ENCODE data around the gene NGRN.

Gene NGRN

DNA sequence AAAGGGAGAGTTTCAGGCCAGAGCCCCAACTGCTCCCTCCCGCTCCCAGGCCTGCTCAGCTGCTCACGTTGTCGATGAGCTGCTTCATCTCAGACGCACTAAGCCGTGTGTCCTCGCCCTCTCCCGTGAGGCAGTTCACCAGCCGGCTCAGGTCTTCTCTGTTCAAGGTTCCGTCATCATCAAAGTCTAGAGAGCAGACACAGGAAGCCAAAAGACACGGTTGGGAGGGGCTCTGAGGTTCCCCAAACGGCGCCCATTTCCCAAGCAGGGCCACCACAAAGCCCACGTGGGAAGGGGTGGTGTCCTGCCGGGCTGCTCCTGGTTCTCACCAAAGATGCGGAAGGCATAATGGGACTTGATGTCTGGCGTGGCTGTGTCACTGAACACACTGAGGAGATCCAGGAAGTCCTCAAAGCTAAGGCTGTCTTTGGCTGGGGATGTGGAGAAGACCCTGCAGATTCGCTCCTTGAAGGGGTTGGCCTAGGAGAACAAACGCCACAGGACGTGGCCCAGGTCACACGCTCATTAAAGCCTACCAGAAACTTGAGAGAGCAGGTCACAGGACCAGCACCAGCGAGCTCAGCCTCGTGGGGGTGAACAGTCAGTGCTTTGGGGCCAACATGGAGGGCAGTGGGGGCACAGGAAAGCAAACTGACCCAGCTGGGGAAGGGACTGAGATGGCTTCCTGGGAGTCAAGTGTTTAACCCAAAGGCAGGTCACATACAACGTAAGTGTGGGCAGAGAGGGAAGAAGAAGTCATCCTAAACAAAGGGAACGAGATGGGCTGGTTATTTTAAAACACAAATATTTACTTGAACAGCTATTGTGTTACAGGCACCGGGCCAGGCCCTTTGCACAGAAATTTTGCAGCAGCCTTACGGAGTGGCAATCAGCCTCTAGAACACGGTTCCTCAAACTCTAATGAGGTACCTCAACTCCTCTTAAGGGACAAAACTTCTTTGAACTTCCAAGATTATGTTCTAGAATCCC, 34.1 kb upstream of the NGRN start:
- TF ChIP-seq TCF12 (IDR thresholded peaks at IDR 0.05; ENCODE audit: low read depth) (no peak), CEBPB (IDR thresholded peaks at IDR 0.05) (no peak), FOXM1 (IDR thresholded peaks at IDR 0.05; ENCODE audit: borderline replicate concordance, low read depth) (no peak)
- TF ChIP-seq, protein P1, sequence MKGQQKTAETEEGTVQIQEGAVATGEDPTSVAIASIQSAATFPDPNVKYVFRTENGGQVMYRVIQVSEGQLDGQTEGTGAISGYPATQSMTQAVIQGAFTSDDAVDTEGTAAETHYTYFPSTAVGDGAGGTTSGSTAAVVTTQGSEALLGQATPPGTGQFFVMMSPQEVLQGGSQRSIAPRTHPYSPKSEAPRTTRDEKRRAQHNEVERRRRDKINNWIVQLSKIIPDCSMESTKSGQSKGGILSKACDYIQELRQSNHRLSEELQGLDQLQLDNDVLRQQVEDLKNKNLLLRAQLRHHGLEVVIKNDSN (IDR thresholded peaks at IDR 0.05): no peak

DNA sequence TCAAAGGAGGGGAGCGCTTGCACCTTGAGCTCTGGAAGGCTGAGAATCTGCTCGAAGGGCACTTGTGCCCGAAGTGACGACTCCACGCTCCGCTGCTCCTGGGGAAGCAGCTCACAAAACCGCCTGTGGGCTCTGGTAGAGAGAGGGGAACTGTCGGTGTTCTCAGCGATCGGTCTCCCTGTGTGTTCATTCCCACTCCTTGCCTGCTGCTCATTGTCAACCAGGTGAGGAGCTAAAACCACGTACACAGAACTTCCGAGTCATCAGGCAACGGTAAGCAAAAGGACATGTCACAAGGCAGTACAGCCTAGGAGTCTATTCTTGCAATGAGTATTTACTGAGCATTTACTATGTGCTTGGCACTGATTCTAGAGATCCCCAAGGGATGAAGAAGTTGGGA, 33.3 kb upstream of the NGRN start:
- TF ChIP-seq CREB1 (IDR thresholded peaks at IDR 0.05; ENCODE audit: low read depth): no peak
- TF ChIP-seq, protein P2, sequence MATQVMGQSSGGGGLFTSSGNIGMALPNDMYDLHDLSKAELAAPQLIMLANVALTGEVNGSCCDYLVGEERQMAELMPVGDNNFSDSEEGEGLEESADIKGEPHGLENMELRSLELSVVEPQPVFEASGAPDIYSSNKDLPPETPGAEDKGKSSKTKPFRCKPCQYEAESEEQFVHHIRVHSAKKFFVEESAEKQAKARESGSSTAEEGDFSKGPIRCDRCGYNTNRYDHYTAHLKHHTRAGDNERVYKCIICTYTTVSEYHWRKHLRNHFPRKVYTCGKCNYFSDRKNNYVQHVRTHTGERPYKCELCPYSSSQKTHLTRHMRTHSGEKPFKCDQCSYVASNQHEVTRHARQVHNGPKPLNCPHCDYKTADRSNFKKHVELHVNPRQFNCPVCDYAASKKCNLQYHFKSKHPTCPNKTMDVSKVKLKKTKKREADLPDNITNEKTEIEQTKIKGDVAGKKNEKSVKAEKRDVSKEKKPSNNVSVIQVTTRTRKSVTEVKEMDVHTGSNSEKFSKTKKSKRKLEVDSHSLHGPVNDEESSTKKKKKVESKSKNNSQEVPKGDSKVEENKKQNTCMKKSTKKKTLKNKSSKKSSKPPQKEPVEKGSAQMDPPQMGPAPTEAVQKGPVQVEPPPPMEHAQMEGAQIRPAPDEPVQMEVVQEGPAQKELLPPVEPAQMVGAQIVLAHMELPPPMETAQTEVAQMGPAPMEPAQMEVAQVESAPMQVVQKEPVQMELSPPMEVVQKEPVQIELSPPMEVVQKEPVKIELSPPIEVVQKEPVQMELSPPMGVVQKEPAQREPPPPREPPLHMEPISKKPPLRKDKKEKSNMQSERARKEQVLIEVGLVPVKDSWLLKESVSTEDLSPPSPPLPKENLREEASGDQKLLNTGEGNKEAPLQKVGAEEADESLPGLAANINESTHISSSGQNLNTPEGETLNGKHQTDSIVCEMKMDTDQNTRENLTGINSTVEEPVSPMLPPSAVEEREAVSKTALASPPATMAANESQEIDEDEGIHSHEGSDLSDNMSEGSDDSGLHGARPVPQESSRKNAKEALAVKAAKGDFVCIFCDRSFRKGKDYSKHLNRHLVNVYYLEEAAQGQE (IDR thresholded peaks at IDR 0.05; ENCODE audit: low read depth): no peak
- TF ChIP-seq YY1 (IDR thresholded peaks at IDR 0.05; ENCODE audit: low read depth): no peak
- TF ChIP-seq TAF1 (IDR thresholded peaks at IDR 0.05; ENCODE audit: low read depth): no peak
- TF ChIP-seq EP300 (IDR thresholded peaks at IDR 0.05; ENCODE audit: borderline replicate concordance): no peak
- TF ChIP-seq RAD21 (IDR thresholded peaks at IDR 0.05; ENCODE audit: low read depth): no peak
- TF ChIP-seq, protein P3, sequence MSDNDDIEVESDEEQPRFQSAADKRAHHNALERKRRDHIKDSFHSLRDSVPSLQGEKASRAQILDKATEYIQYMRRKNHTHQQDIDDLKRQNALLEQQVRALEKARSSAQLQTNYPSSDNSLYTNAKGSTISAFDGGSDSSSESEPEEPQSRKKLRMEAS (IDR thresholded peaks at IDR 0.05): no peak
- no peak for TF ChIP-seq CEBPB (IDR thresholded peaks at IDR 0.05)
- no peak for TF ChIP-seq EGR1 (IDR thresholded peaks at IDR 0.05)
- no peak for TF ChIP-seq TCF12 (IDR thresholded peaks at IDR 0.05; ENCODE audit: low read depth)
- TF ChIP-seq, protein P1 (IDR thresholded peaks at IDR 0.05): no peak
- TF ChIP-seq FOXM1 (IDR thresholded peaks at IDR 0.05; ENCODE audit: borderline replicate concordance, low read depth): no peak
- TF ChIP-seq NFIC (IDR thresholded peaks at IDR 0.05): no peak
- TF ChIP-seq ZBTB7A (IDR thresholded peaks at IDR 0.05; ENCODE audit: low read depth): no peak
- no peak for TF ChIP-seq TEAD4 (IDR thresholded peaks at IDR 0.05)

DNA sequence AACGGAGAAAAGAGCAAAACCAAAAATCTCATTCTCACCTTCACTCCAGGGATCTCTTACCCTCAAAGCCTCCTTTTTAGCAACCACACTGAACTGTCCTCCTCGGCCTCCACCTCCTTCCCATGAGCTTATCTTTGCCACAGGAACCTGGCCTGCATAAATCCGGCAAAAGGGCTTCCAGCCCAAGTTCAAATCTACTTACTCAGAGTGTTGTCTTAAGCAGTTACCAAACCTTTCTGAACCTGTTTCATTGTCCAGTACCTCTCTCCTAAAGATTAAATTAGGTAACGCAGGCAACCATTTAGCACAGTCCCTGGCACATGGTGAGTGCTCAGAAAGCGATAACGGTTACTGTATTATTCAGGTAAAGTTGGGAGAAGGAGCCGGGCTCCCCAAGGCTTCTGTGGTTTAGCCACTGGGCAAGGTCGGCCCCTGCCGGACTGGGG, 32.5 kb upstream of the NGRN start:
- TF ChIP-seq ZBTB7A (IDR thresholded peaks at IDR 0.05; ENCODE audit: low read depth) (no peak), RAD21 (IDR thresholded peaks at IDR 0.05; ENCODE audit: low read depth) (peak; percentile 59; the same call in 1 of the 2 replicates)

DNA sequence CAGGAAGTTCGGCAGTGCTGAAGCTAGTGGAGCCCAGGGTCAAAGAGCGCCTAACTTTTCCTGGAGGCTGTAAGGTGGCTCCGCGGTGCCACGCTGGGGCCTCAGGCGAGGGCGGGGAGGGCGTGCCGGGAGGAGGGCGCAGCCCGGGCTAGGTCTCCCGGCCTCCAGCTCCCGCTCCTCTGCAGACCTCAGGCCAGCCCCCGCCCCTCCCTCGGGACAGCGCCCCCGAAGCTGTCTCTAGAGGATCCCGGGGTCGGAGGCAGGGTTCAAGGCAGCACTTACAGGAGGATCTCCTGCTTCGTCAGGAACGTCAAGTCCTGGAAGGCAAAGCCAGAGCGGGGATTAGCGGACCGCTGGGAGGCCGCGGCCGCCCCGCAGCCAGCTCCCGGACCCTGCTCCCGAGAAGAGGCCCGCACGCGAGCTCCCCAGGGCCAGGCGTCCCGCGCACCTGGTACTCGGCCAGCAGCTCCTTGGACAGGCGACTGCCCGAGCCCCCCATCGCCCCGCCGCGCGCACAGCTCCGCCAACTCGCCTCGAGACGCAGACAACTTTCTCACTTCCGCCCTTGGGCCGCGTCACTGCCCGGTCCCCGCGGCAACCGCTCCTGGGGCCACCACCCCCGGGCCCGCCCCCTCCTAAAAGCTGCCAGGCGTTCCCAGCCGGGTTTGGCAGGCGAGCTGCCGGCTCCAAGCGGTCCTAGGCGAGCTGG, 31.9 kb upstream of the NGRN start, which contains the start of gene CIB1:
Gene CIB1, minus strand, starts transcription at position 555 of the 709 bp plus-strand sequence. Its CDS starts 56 bp downstream, at position 499.
- TF ChIP-seq RAD21 (IDR thresholded peaks at IDR 0.05; ENCODE audit: low read depth): no peak; the same call in 1 of the 2 replicates
- TF ChIP-seq, protein P3 (IDR thresholded peaks at IDR 0.05): peak; percentile 77
- TF ChIP-seq TAF1 (IDR thresholded peaks at IDR 0.05; ENCODE audit: low read depth): no peak; the same call in 1 of the 2 replicates
- TF ChIP-seq TEAD4 (IDR thresholded peaks at IDR 0.05): no peak
- TF ChIP-seq ZBTB7A (IDR thresholded peaks at IDR 0.05; ENCODE audit: low read depth): peak; percentile 22
- TF ChIP-seq NFIC (IDR thresholded peaks at IDR 0.05): no peak
- TF ChIP-seq TCF12 (IDR thresholded peaks at IDR 0.05; ENCODE audit: low read depth): 0 out of 2 replicates have a peak, but pooled peaks have one; percentile 12
- peak; percentile 20; the same call in 1 of the 2 replicates for TF ChIP-seq EGR1 (IDR thresholded peaks at IDR 0.05)
- TF ChIP-seq EP300 (IDR thresholded peaks at IDR 0.05; ENCODE audit: borderline replicate concordance): no peak
- TF ChIP-seq CREB1 (IDR thresholded peaks at IDR 0.05; ENCODE audit: low read depth): no peak; the same call in 1 of the 2 replicates
- no peak for TF ChIP-seq YY1 (IDR thresholded peaks at IDR 0.05; ENCODE audit: low read depth)

DNA sequence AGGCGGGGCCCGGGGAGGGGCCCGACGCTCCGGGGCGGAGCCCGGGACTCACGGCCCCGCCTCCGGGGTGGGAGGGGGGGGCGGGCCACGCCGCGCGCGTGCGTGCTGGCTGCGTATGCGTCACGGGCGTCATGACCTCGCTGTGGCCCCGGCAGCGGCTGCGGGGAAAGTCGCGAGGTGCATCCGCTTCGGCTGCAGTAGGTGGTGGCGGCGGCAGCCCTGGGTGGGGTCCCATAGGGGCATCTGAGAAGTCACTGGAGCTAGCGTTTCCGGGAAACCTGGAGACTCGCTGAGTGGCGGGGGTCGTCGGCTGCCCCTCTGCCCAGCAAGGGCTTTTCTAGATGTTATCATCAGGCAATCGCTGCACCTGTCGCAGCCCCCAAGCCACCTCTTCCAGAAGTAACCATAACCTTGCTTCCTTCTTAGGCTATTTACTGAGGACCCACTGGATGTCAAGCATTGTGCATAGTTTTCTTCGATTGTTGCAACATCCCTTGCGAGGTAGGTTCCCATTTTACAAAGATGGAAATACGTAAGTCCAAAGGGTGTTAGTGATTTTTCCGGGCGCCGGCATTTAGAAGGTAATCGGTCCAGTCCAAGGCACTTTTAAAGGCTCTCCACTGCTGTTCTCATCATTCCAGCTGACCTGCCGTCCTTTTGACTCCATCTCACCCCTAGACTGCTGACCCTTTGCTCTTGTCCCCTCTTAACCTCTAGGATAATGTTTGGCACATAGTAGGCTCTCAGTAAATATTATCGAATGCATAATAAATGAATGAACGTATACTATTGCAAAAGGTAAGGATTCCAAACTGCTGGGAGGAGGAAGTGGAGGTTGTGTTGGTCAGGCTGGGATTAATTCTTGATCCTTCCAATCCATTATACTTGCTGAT, 31.1 kb upstream of the NGRN start, which contains the start of gene GDPGP1:
Gene GDPGP1, plus strand, starts transcription at position 114 of the 893 bp plus-strand sequence. CDS start 6,700 bp downstream, outside the sequence.
- no peak for TF ChIP-seq YY1 (IDR thresholded peaks at IDR 0.05; ENCODE audit: low read depth)
- no peak for TF ChIP-seq CREB1 (IDR thresholded peaks at IDR 0.05; ENCODE audit: low read depth)
- no peak; the same call in none of the 2 replicates for TF ChIP-seq ZBTB7A (IDR thresholded peaks at IDR 0.05; ENCODE audit: low read depth)
- no peak for TF ChIP-seq TCF12 (IDR thresholded peaks at IDR 0.05; ENCODE audit: low read depth)
- TF ChIP-seq, protein P2 (IDR thresholded peaks at IDR 0.05; ENCODE audit: low read depth): no peak
- TF ChIP-seq, protein P1 (IDR thresholded peaks at IDR 0.05): no peak
- TF ChIP-seq CEBPB (IDR thresholded peaks at IDR 0.05): peak; percentile 47; the same call in 1 of the 2 replicates
- TF ChIP-seq NFIC (IDR thresholded peaks at IDR 0.05): no peak
- peak; percentile 48; the same call in 1 of the 2 replicates for TF ChIP-seq TAF1 (IDR thresholded peaks at IDR 0.05; ENCODE audit: low read depth)
- TF ChIP-seq, protein P3 (IDR thresholded peaks at IDR 0.05): 0 out of 2 replicates have a peak, but pooled peaks have one; percentile 12
